ENCODE data around the gene BLTP3B.

DNA sequence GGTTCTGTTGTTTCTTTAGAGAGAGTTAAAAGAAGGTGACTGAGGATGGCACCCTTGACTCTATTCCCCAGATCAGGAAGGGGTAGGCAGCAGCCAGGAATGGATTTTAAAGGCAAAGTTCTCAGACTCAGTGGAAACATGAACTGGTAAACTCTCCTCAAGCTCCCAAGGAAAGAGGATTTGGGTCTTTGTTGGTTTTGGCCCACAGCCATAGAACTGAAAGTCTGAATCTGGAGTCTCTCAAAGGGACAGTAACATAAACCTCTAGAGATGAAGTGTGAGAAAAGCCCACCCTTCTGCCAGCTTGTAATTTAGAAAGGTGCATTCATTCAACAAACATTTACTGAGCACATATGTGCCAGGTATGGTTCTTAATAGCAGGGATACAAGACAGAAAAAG lies 28.6 kb upstream of the BLTP3B start:
- TF ChIP-seq POLR2A (IDR thresholded peaks at IDR 0.05) (no peak), POLR2AphosphoS5 (IDR thresholded peaks at IDR 0.05) (no peak)
- TF ChIP-seq, protein P1, sequence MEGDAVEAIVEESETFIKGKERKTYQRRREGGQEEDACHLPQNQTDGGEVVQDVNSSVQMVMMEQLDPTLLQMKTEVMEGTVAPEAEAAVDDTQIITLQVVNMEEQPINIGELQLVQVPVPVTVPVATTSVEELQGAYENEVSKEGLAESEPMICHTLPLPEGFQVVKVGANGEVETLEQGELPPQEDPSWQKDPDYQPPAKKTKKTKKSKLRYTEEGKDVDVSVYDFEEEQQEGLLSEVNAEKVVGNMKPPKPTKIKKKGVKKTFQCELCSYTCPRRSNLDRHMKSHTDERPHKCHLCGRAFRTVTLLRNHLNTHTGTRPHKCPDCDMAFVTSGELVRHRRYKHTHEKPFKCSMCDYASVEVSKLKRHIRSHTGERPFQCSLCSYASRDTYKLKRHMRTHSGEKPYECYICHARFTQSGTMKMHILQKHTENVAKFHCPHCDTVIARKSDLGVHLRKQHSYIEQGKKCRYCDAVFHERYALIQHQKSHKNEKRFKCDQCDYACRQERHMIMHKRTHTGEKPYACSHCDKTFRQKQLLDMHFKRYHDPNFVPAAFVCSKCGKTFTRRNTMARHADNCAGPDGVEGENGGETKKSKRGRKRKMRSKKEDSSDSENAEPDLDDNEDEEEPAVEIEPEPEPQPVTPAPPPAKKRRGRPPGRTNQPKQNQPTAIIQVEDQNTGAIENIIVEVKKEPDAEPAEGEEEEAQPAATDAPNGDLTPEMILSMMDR (IDR thresholded peaks at IDR 0.05): no peak
